ENCODE data around the gene UGT2B10. TPM values are rescaled to one million over a fixed set of nuclear protein-coding genes. Genes with fewer than 3 reads are reported as not detected.
"Not testable (repeated sequence)": the region's sequence is repeated elsewhere in the genome, so short reads cannot be mapped to it uniquely, and the experiment has no call there.

UGT2B10 gene
- total and polyA plus RNA-seq, 7 donors, result not detected

DNA sequence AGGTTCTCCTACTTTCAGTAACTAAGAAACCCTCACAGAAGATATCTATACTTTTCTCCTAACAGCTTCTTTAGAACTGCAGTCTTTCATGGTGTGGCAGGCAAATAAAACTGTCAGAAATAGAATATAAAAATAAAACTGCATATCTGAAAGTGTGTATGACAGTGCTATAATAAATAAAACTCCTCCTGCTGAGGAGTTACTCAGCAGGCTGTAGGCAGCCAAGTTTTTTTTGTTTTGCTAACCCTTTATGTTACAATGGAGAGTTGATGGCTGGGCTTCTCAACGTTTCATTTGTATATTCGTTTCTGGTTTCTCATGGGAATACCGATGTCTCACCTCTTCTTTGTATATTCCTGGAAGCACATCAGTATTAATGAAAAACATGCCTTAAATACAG is 18.2 kb upstream of the UGT2B10 start:
- ATAC-seq, result no peak
- DNase-seq, result no peak
- Histone ChIP-seq H3K4me3 (no peak overlapping the region), H3K36me3 (ENCODE audit: insufficient read depth in 1 of 2, low read depth in 1 of 2) (no peaks in the 10 kb centered on the region), H3K27ac (no peak overlapping the region), H3K9me3 (no peaks in the 10 kb centered on the region), H3K4me1 (no peaks in the 10 kb centered on the region), H3K27me3 (ENCODE audit: insufficient read depth in 3 of 3, low read length in 2 of 3) (no peaks in the 10 kb centered on the region)
- intact Hi-C loops (cut with DNase I), result no loop called here
- TF ChIP-seq CTCF (IDR thresholded peaks at IDR 0.05), result no peak
- WGBS, 3 donors, result 23 to 28% (median 24%) methylated on average over 3 of the region's 3 CpGs

DNA sequence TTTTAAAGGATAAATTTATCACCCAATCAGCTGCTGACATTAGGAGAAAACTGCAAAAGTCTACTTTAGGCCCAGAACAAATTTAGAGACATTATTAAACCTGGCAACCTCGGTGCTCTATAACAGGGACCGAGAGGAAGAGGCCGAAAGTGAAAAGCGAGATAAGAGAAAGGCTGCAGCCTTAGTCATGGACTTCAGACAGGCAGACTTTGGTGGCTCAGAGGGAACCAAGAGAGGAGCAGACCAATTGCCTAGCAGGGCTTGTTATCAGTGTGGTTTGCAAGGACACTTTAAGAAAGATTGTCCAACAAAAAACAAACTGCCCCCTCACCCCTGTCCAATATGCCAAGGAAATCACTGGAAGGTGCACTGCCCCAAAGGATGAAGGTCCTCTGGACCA is 12.8 kb upstream of the UGT2B10 start:
- intact Hi-C loops (cut with DNase I), result no loop called here
- no peaks in the 10 kb centered on the region for H3K36me3 ChIP-seq (ENCODE audit: insufficient read depth in 1 of 2, low read depth in 1 of 2)
- no peak overlapping the region for H3K27ac ChIP-seq
- no peaks in the 10 kb centered on the region for H3K27me3 ChIP-seq (ENCODE audit: insufficient read depth in 3 of 3, low read length in 2 of 3)
- no peak overlapping the region for H3K4me3 ChIP-seq
- no peaks in the 10 kb centered on the region for H3K9me3 ChIP-seq
- H3K4me1 ChIP-seq, result no peaks in the 10 kb centered on the region
- no peak for TF ChIP-seq CTCF (IDR thresholded peaks at IDR 0.05)
- ATAC-seq (no peak), DNase-seq (no peak)
- 90 to 96% (median 96%) methylated on average over 4 of the region's 4 CpGs for WGBS, 3 donors

DNA sequence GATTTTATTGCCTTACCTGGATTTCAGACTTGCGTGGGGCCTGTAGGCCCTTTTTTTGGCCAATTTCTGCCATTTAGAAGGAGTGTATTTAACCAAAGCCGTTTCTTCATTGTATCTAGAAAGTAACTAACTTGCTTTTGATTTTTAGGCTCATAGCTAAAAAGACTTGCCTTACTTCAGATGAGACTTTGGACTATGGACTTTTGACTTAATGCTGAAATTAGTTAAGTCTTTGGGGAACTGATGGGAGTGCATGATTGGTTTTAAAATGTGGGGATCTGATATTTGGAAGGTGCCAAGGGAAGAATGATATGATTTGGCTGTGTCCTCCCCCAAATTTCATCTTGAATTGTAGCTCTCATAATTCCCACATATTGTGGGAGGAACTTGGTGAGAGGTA is 7.7 kb upstream of the UGT2B10 start:
- Histone ChIP-seq H3K27ac (no peak overlapping the region), H3K9me3 (no peaks in the 10 kb centered on the region), H3K4me3 (no peak overlapping the region), H3K27me3 (ENCODE audit: insufficient read depth in 3 of 3, low read length in 2 of 3) (no peaks in the 10 kb centered on the region), H3K4me1 (no peaks in the 10 kb centered on the region), H3K36me3 (ENCODE audit: insufficient read depth in 1 of 2, low read depth in 1 of 2) (no peaks in the 10 kb centered on the region)
- intact Hi-C loops (cut with DNase I), result no loop called here
- DNase-seq, result no peak
- TF ChIP-seq CTCF (IDR thresholded peaks at IDR 0.05), result no peak
- no peak for ATAC-seq
- WGBS, 3 donors, result 47 to 53% (median 49%) methylated on average over 2 of the region's 2 CpGs

- H3K4me1 ChIP-seq, result no peaks in the 10 kb centered on the region
- no peaks in the 10 kb centered on the region for H3K36me3 ChIP-seq (ENCODE audit: insufficient read depth in 1 of 2, low read depth in 1 of 2)
- H3K27me3 ChIP-seq (ENCODE audit: insufficient read depth in 3 of 3, low read length in 2 of 3), result no peaks in the 10 kb centered on the region
- H3K9me3 ChIP-seq, result no peaks in the 10 kb centered on the region
- no peak for ATAC-seq
- intact Hi-C loops (cut with DNase I), result no loop called here
- no peak for TF ChIP-seq CTCF (IDR thresholded peaks at IDR 0.05)
- H3K27ac ChIP-seq, result no peak overlapping the region
- 36 to 48% (median 38%) methylated on average over 2 of the region's 2 CpGs for WGBS, 3 donors
- H3K4me3 ChIP-seq, result no peak overlapping the region
- no peak for DNase-seq
Measured at GRCh38 chr4:68810919-68811318, 4.9 kb upstream of the UGT2B10 start.

DNA sequence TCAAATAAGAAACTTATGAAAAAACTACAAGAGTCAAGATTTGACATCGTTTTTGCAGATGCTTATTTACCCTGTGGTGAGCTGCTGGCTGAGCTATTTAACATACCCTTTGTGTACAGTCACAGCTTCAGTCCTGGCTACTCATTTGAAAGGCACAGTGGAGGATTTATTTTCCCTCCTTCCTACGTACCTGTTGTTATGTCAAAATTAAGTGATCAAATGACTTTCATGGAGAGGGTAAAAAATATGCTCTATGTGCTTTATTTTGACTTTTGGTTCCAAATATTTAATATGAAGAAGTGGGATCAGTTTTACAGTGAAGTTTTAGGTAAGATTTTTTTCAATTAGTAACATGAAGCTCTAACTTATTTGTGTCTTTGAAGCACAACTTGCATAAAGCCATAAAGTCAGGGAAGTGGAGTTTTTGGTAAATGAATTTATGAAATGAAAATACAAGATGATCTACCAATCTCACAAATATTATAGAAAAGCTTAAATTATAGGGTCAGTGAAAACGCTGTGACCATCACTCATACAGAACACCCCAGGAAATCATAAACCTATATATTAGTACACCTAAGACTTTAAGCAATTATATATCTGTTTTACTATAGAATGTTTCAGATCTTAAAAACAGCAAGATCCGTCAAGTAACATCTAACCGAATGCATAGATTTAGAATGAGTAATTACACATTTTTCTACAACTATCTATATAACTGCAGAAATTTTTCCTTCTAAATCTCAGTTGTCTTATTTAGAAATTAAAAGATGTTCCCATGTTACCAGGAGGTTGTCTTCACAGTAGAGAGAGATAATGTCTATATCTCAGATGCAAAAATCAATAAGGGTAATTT is 844 bp downstream of the UGT2B10 start:
- H3K27ac ChIP-seq; H3K9me3 ChIP-seq; ATAC-seq; H3K4me1 ChIP-seq; H3K36me3 ChIP-seq (ENCODE audit: insufficient read depth in 1 of 2, low read depth in 1 of 2); H3K4me3 ChIP-seq; intact Hi-C loops (cut with DNase I); H3K27me3 ChIP-seq (ENCODE audit: insufficient read depth in 3 of 3, low read length in 2 of 3); DNase-seq: not testable (repeated sequence)
- 54 to 57% (median 56%) methylated on average over 5 of the region's 5 CpGs for WGBS, 3 donors
